Liver (tissue), 9 donors: Measurements from ENCODE around the gene RAE1. TPM values are rescaled to one million over a fixed set of nuclear protein-coding genes. Genes with fewer than 3 reads are reported as not detected.

ENCODE experiments used
- DNase-seq: peaks from one replicate; pipeline ENCODE4 v3.0.0-alpha.2; 2017; ENCODE audit warnings: low spot score
- H3K27ac ChIP-seq, 2 donors: one replicate each; pipeline ENCODE4 v1.7.0; 2013; ENCODE audit warnings: inconsistent platforms in 2 of 2, low read length in 2 of 2, control low read depth in 1 of 2, low read depth in 1 of 2, mild to moderate bottlenecking in 1 of 2
- H3K27me3 ChIP-seq, 4 donors: one replicate each; pipeline versions ENCODE4 v1.6.1 to v1.7.0; 2013; ENCODE audit warnings: low read length in 3 of 4, inconsistent platforms in 1 of 4, mild to moderate bottlenecking in 1 of 4, moderate library complexity in 1 of 4; ENCODE audit not compliant: control insufficient read depth in 4 of 4, insufficient read depth in 4 of 4
- H3K36me3 ChIP-seq, 4 donors: one replicate each; pipeline versions ENCODE4 v1.6.1 to v1.7.0; 2013; ENCODE audit warnings: low read length in 3 of 4, mild to moderate bottlenecking in 3 of 4, low read depth in 1 of 4, moderate library complexity in 1 of 4; ENCODE audit not compliant: control insufficient read depth in 4 of 4, insufficient read depth in 3 of 4
- H3K4me1 ChIP-seq, 4 donors: one replicate each; pipeline versions ENCODE4 v1.6.1 to v1.7.0; 2013; ENCODE audit warnings: low read length in 3 of 4, mild to moderate bottlenecking in 3 of 4, moderate library complexity in 1 of 4; ENCODE audit not compliant: control insufficient read depth in 4 of 4, insufficient read depth in 4 of 4
- H3K4me3 ChIP-seq, 3 donors: one replicate each; pipeline versions ENCODE4 v1.6.1 to v1.7.0; 2013; ENCODE audit warnings: low read length in 3 of 3, control low read depth in 1 of 3, low read depth in 1 of 3, mild to moderate bottlenecking in 1 of 3
- H3K9ac ChIP-seq, 2 donors: one replicate each; pipeline ENCODE4 v1.7.0; 2013; ENCODE audit warnings: low read length in 2 of 2, mild to moderate bottlenecking in 2 of 2, moderate library complexity in 2 of 2, control low read depth in 1 of 2, low read depth in 1 of 2
- H3K9me3 ChIP-seq, 4 donors: one replicate each; pipeline versions ENCODE4 v1.6.1 to v1.7.0; 2013; ENCODE audit warnings: low read length in 3 of 4; ENCODE audit not compliant: control insufficient read depth in 4 of 4
- FOXA1 ChIP-seq: IDR thresholded peaks from 2 replicates; pipeline ENCODE4 v1.6.1; 2016; ENCODE audit warnings: antibody characterized with exemption
- FOXA2 ChIP-seq: IDR thresholded peaks from 2 replicates; pipeline ENCODE4 v1.6.1; 2016; ENCODE audit warnings: antibody characterized with exemption
- GABPA ChIP-seq, 2 donors: IDR thresholded peaks in 1 of 2; conservative IDR thresholded peaks in 1 of 2; 2 replicates each; pipeline ENCODE4 v1.6.1; 2016; ENCODE audit warnings: antibody characterized with exemption in 2 of 2, mild to moderate bottlenecking in 1 of 2, moderate library complexity in 1 of 2
- HNF4A ChIP-seq, 2 donors: conservative IDR thresholded peaks; 2 replicates each; pipeline ENCODE4 v1.6.1; 2016; ENCODE audit warnings: antibody characterized with exemption in 2 of 2, mild to moderate bottlenecking in 2 of 2
- JUND ChIP-seq, 2 donors: IDR thresholded peaks; 2 replicates each; pipeline ENCODE4 v1.6.1; 2016; ENCODE audit warnings: antibody characterized with exemption in 2 of 2
- RAD21 ChIP-seq, 2 donors: IDR thresholded peaks; 2 replicates each; pipeline ENCODE4 v1.6.1; 2016; ENCODE audit warnings: antibody characterized with exemption in 2 of 2, mild to moderate bottlenecking in 2 of 2
- RXRA ChIP-seq, 2 donors: IDR thresholded peaks; 2 replicates each; pipeline ENCODE4 v1.6.1; 2017 to 2018; ENCODE audit warnings: antibody characterized with exemption in 2 of 2, mild to moderate bottlenecking in 1 of 2
- WGBS: extraction: QIAGEN DNeasy Blood & Tissue Kit; methylation state at CpG from one replicate; pipeline ENCODE4 v1.1.7; 2013; 5-methylcytosine and 5-hydroxymethylcytosine counted together
- polyA plus RNA-seq, 2 donors: library from polyadenylated mRNA; stranded (reverse) in 1 of 2; unstranded in 1 of 2; fragments of 200-250 nt in 1 of 2; fragments of >200 nt in 1 of 2; fragmentation: Nextera tagmentation in 1 of 2; extraction: Ambion mirVana in 1 of 2; gene quantifications; one replicate each; pipeline versions ENCODE4 v1.2.1 to v1.2.3, GENCODE V29; 2013 to 2015
- total RNA-seq, 2 donors: library from RNA; depleted of rRNA; stranded (reverse); fragments of >200 nt; gene quantifications; one replicate each; pipeline ENCODE4 v1.2.3, GENCODE V29; 2014
- TF ChIP-seq, protein P1 (sequence below): IDR thresholded peaks from 2 replicates; pipeline ENCODE4 v1.6.1; 2016; ENCODE audit warnings: antibody characterized with exemption
- TF ChIP-seq, protein P2 (sequence below): IDR thresholded peaks from 2 replicates; pipeline ENCODE4 v1.6.1; 2016; ENCODE audit warnings: antibody characterized with exemption, mild to moderate bottlenecking
- TF ChIP-seq, protein P3 (sequence below): IDR thresholded peaks from 2 replicates; pipeline ENCODE4 v1.6.1; 2016; ENCODE audit warnings: antibody characterized with exemption
- TF ChIP-seq, protein P4 (sequence below): fragments of 150-350 bp; IDR thresholded peaks from 2 replicates; pipeline ENCODE4 v1.5.1; 2017; ENCODE audit warnings: improper control_type of control experiment, low read depth, low read length; ENCODE audit not compliant: missing input control
- donor health status: healthy.
- donor health status: healthy.
- donor health status: healthy.
- donor health status: healthy.
- donor health status: healthy.

Gene RAE1
- total and polyA plus RNA-seq, 4 donors: 10.0 to 15.5 (median 13.5) TPM

DNA sequence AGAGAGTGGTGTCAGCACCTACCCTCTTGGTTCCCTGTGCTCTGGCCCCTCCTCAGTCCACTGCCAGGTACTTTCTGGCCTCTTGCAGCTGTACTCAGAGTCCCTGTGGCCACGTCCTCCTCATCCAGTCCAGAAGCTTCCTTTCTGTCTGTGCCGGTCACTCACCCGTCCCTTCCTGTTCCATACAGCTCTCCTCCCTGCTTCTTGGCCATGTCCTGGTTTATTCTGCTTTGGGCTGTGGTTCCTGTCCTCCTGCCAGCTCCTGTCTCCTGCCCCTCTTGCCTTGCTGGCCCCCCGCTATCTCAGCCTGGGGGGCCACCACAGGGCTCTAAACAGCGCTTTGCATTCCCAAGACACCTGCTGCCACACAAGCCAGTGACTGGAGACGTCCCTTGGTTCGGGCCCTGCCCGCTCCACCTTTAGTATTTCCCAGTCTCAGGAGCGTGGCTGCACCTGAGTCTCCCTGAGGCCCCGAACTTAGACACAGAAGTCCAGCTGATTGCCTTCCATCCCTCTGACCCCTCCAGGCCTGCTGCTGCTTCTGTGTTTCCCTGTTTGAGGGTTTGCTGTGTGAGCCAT lies 24.7 kb downstream of the RAE1 start (continued):
- TF ChIP-seq, protein P1, sequence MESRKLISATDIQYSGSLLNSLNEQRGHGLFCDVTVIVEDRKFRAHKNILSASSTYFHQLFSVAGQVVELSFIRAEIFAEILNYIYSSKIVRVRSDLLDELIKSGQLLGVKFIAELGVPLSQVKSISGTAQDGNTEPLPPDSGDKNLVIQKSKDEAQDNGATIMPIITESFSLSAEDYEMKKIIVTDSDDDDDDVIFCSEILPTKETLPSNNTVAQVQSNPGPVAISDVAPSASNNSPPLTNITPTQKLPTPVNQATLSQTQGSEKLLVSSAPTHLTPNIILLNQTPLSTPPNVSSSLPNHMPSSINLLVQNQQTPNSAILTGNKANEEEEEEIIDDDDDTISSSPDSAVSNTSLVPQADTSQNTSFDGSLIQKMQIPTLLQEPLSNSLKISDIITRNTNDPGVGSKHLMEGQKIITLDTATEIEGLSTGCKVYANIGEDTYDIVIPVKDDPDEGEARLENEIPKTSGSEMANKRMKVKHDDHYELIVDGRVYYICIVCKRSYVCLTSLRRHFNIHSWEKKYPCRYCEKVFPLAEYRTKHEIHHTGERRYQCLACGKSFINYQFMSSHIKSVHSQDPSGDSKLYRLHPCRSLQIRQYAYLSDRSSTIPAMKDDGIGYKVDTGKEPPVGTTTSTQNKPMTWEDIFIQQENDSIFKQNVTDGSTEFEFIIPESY: no peak

DNA sequence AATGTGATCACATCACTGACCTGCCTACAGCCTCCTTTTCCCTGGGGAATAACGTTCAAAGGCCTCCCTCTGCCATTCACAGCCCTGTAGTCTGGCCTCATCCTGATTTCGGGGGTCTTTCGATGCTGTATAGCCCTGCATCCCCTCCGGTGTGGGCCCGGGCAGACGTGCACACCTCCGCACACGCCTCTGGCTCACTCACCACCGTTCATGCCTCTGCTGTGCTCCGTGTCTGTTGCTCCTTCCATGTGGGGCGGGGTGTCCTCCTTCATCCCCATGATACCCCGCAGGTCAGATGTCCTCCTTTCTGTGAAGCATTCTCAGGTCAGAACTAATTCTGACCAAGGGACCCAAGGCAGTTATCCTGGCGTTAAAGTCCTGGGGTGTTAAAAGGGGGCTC lies 26.3 kb downstream of the RAE1 start:
- DNase-seq: no peak
- Histone ChIP-seq H3K27ac (no peak overlapping the region), H3K4me1 (peaks cover 0 to 4% (median 2%) of the 10 kb centered on the region in 4 donors), H3K9me3 (no peaks in the 10 kb centered on the region), H3K4me3 (no peak overlapping the region), H3K9ac (no peak overlapping the region), H3K36me3 (peaks cover 16 to 62% (median 32%) of the 10 kb centered on the region in 4 donors), H3K27me3 (no peaks in the 10 kb centered on the region)
- TF ChIP-seq, protein P2, sequence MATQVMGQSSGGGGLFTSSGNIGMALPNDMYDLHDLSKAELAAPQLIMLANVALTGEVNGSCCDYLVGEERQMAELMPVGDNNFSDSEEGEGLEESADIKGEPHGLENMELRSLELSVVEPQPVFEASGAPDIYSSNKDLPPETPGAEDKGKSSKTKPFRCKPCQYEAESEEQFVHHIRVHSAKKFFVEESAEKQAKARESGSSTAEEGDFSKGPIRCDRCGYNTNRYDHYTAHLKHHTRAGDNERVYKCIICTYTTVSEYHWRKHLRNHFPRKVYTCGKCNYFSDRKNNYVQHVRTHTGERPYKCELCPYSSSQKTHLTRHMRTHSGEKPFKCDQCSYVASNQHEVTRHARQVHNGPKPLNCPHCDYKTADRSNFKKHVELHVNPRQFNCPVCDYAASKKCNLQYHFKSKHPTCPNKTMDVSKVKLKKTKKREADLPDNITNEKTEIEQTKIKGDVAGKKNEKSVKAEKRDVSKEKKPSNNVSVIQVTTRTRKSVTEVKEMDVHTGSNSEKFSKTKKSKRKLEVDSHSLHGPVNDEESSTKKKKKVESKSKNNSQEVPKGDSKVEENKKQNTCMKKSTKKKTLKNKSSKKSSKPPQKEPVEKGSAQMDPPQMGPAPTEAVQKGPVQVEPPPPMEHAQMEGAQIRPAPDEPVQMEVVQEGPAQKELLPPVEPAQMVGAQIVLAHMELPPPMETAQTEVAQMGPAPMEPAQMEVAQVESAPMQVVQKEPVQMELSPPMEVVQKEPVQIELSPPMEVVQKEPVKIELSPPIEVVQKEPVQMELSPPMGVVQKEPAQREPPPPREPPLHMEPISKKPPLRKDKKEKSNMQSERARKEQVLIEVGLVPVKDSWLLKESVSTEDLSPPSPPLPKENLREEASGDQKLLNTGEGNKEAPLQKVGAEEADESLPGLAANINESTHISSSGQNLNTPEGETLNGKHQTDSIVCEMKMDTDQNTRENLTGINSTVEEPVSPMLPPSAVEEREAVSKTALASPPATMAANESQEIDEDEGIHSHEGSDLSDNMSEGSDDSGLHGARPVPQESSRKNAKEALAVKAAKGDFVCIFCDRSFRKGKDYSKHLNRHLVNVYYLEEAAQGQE: no peak
- TF ChIP-seq, protein P3, sequence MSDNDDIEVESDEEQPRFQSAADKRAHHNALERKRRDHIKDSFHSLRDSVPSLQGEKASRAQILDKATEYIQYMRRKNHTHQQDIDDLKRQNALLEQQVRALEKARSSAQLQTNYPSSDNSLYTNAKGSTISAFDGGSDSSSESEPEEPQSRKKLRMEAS: no peak
- TF ChIP-seq RAD21 (IDR thresholded peaks at IDR 0.05) (no peak), RXRA (IDR thresholded peaks at IDR 0.05) (no peak), HNF4A (conservative IDR thresholded peaks at IDR 0.05) (no peak), FOXA1 (no peak), FOXA2 (no peak), JUND (IDR thresholded peaks at IDR 0.05) (no peak), GABPA (IDR thresholded peaks at IDR 0.05 in 1 of 2, conservative IDR thresholded peaks at IDR 0.05 in 1 of 2) (no peak)
- TF ChIP-seq, protein P1: no peak
- TF ChIP-seq, protein P4, sequence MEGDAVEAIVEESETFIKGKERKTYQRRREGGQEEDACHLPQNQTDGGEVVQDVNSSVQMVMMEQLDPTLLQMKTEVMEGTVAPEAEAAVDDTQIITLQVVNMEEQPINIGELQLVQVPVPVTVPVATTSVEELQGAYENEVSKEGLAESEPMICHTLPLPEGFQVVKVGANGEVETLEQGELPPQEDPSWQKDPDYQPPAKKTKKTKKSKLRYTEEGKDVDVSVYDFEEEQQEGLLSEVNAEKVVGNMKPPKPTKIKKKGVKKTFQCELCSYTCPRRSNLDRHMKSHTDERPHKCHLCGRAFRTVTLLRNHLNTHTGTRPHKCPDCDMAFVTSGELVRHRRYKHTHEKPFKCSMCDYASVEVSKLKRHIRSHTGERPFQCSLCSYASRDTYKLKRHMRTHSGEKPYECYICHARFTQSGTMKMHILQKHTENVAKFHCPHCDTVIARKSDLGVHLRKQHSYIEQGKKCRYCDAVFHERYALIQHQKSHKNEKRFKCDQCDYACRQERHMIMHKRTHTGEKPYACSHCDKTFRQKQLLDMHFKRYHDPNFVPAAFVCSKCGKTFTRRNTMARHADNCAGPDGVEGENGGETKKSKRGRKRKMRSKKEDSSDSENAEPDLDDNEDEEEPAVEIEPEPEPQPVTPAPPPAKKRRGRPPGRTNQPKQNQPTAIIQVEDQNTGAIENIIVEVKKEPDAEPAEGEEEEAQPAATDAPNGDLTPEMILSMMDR: no peak
- 86% methylated on average over 13 of the region's 13 CpGs for whole genome bisulfite sequencing
